HG03175 (cell line): ENCODE results near the gene SPOCK1.

ENCODE experiments used
- ATAC-seq: cut with Tn5 transposase; IDR thresholded peaks from one replicate; pipeline ENCODE4 v1.9.1; 2021; ENCODE audit warnings: mild to moderate bottlenecking, moderate library complexity; ENCODE audit not compliant: unreplicated experiment

The SPOCK1 gene

DNA sequence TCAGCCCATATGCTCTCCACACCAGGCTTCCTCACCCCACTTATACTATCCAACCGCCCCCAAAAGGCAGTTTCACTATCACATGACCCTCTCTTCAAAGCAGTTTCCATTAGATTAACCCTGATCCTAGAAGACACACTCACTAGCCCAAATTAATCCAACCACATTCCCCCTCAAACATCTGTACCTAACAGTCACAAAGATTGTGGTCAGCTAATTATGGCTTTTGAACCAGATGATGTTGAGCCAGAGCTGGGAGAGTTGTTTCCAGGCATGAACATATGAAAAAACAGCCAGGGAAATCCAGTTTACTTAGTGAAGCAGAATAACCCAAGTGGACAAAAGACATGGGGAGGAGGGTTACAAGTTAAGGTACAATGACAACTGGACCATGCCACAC, 131.2 kb downstream of the SPOCK1 start:
- no peak for ATAC-seq

DNA sequence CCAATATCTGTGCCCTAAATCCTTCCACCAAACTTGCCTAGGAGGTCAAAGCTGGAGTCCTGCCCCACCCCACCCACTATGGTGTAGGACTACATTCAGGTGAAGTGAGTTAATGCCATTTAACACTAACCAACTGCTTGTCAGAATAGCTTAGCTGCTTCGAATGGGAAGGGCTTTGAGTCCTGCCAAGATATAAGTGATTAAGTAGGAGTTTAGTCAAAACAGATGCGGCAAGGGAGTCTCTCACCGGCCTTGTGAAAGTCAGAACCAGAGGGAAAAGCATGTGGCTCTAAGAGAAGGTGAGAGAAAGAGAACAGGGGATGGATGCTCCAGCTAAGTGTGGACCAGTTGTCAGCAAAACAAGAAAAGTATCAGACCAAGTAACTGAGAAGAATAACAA, 132.6 kb downstream of the SPOCK1 start:
- ATAC-seq = no peak

DNA sequence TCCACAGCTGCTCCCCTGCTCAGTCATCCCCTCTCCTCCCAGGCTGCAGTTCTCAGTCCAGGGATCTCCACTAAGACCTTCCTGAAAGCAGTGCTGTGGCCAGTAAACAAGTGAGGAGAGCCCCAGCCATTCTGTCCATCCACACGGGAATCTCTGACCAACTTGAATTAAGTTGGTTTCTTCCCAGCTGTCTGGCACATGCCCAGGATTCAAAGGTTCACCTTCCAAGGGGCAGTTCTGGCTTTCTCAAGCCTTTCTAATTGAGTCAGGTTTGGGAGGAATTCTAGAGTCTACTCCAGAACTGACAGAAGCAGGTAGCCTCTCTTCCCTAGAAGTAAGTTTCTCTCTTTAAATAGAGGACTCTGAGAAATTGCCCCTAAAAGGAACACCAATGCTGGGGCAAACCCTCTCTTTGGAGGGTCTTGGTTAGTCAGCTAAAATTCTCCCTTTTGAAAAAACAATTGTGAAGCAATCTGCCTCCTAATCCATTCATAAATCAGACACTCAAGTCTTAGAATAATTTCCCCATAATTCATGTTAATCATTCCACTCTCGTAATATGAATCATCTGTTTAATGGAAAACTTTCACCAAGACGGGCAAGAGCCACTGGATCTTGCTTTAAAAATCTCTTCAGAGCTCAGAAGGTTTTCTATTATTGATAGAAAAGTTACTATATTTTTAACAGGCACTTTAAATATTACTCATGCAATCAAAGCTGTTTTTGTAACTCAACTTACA, 133.8 kb downstream of the SPOCK1 start:
- no peak for ATAC-seq

DNA sequence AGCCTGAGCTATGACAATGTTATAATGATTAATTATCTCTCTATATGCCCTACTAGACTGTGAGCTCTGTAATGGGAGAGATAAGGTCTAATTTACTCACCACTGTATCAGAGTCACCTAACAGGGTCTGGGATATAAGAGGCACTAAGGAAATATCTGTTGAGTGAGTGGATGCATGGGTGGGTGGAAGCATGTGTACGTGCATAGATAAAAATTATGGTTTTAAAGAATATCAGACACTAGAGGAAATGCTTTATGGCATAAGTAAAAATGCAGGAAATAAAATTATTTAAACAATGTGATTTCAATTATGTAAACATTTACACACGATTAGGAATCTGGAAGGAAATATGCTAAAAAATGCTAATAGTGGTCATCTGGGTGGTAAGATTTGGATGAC, 137.8 kb downstream of the SPOCK1 start:
- ATAC-seq = no peak

DNA sequence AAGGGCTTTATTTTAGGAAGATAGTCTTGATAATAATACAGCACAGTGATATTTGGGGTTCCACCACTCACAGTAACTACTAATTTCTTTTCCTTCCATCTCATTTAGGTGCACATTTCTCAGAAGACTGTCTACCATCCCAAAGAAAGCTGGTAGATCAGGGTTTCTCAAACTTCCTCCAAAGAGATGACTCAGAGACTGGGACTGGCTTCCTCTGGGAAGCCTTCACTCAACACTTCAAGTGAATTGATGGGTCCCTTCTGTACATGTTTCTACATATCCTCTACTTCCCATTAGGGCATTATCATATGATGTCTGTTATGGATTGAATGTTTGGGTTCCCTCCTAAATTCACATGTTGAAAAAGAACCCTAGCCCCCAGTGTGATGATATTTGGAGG, 138.5 kb downstream of the SPOCK1 start:
- no peak for ATAC-seq

GRCh38 chr5:137359941-137360340, 139.2 kb downstream of the SPOCK1 start:
- ATAC-seq = no peak

GRCh38 chr5:137357436-137357835, 141.7 kb downstream of the SPOCK1 start:
- no peak for ATAC-seq

- no peak for ATAC-seq
These were observed 143.0 kb downstream of the SPOCK1 start for GRCh38 chr5:137356127-137356526.

DNA sequence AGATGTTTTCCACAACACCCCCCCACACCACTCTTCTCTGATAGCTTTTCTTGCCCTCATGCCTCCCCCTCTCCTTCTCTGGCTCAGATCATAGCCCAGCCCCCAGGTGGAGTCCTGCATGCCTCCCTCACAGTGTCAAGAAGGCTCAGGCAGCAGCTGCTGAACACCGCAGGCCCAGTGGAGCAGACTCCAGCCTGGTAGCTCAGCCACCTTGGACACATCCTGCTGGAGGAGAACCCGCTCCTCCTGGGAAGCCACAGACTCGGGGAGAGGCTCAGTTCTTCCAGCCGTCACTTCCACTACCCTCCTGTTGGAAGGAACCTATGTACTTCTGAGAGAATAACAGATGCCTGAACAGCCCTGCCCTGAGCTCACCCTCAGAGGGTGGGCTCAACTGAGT, 143.4 kb downstream of the SPOCK1 start:
- no peak for ATAC-seq

- no peak for ATAC-seq
These were observed 147.0 kb downstream of the SPOCK1 start for GRCh38 chr5:137352095-137352494.

DNA sequence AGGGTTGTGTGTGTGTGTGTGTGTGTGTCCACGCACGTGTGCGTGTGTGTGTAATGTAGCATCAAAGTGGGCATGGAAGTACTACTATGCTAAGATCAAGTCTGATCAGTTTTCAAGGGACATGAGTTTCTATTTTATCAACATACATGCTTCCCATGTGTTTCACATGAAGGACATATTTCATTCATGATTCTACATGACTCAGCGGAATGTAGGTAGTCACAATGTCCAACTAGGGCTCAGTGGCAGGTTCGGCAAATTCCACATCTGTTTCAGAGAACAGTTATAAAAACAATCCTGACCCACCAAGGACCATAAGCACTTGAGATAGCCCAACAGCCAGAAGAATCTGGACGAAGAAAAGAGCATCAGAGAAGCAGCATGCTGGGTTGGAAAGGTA, 148.3 kb downstream of the SPOCK1 start:
- ATAC-seq = no peak

- ATAC-seq = no peak
These were observed 150.4 kb downstream of the SPOCK1 start for GRCh38 chr5:137348759-137349158.

- no peak for ATAC-seq
These were observed 151.3 kb downstream of the SPOCK1 start for GRCh38 chr5:137347865-137348264.

- no peak for ATAC-seq
These were observed 152.8 kb downstream of the SPOCK1 start for GRCh38 chr5:137346281-137346680.

- ATAC-seq = no peak
These were observed 153.7 kb downstream of the SPOCK1 start for GRCh38 chr5:137345396-137345795.

GRCh38 chr5:137344723-137345322, 154.3 kb downstream of the SPOCK1 start:
- no peak for ATAC-seq

DNA sequence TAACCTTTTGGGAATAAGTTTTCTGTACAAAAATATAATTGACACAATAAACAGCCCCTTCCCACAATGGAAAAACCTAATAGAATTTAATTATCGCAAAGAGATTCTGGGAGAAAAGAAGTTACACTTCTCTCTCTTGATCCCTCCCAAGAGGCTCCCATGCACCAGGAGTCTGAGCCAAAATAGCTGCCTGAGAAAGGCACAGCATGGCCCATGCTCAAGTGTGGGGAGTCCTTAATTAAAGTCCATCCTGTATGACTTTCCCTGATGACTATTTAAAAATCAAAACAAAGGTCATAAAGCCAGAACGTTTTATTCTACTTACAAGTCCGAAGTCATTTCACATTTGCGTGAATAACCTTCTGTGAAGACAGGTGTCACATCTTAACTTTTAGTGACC, 155.1 kb downstream of the SPOCK1 start:
- ATAC-seq = no peak

DNA sequence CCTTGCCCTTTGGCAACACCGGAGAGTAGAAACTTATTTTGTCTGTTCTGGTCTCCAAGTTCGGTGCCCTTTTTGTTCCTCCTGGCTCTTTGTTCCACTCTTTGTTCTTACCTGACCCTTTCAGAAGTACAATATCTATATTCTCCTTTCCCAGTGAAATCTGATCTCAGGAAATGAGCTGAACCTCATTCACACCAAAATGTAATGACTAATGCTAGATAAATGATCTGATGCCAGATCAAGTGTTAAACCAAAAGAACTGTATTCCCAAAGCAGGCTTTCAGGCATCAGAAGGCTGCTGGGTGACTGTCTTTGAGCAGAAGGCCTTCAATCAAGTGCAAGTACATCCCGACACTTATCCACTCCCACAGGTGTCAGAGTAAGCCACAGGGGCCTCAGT, 156.4 kb downstream of the SPOCK1 start:
- no peak for ATAC-seq

- no peak for ATAC-seq
These were observed 157.3 kb downstream of the SPOCK1 start for GRCh38 chr5:137341831-137342230.

DNA sequence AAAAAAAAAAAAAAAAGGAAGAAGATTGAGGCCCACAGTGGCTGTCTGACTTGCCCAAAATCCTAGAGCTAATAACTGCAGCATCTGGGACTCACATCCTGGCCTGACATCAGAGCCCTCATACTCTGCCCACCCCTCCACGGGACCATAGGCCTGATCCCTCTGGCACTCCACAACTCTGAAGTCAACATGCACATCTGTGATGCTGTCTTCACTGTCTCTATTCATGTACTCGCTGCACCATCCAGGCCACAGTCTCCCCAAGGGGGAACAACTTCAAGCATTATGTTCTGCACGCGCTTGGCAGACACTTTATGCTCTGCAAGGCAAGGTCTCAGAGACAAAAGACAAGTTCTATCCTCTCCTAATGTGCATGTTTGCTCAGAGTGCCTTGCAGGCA, 158.2 kb downstream of the SPOCK1 start:
- no peak for ATAC-seq

DNA sequence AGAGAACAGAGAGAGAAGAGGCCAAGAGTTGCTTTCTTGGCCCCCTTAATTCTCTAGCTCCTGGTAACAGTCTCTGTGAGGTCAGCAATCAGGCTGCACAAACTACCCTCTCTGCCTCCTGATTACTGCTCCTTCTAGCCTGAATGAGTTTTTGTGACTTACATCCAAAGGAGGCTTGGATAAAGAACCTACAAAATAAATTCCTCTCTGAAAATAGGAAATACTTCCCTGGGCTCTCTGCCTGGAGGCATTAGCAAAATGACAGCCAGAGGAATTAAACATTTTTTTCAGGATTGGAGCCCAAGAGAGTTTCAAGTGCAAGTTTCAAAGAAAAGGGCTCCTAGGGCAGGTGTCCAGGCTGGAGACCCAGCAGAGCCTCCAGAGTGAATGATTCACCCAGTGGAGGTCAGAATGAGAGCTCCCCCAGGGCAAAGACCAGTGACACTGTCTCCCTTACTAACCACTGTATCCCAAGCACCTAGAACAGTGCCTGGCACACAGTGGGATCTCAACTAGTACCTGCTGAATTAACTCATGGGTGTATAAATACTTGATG, 162.5 kb downstream of the SPOCK1 start:
- no peak for ATAC-seq

DNA sequence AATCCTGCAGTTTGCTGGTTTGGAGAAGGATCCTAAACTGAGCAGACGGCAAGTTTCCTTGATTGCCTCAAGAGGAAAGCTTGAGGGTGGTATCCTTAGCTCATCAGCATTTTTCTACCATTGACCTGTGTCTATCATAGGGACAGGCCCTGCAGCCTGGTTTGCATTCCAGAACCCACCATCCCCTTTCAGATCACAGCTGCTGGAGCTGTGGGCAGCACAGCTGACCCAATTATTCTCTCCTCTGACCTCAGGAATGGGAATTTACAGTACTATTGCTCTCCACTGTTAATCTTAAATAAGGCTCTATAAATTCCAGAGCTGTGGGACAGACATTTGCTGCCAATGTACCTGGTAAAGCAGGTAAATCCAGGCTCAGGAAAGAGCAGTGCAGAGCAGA, 163.0 kb downstream of the SPOCK1 start:
- no peak for ATAC-seq

GRCh38 chr5:137335493-137335892, 163.6 kb downstream of the SPOCK1 start:
- ATAC-seq = no peak
